Stimulated activated CD4-positive, alpha-beta T cell treated with anti-CD3 and anti-CD28 coated beads, Interleukin-4, amount 100 ng/mL, for 24 hours (primary cell): ENCODE measurements around the gene SYNPR.

ENCODE experiments used
- DNase-seq: peaks from one replicate; pipeline ENCODE4 v3.0.0-alpha.2; 2020

Gene SYNPR

DNA sequence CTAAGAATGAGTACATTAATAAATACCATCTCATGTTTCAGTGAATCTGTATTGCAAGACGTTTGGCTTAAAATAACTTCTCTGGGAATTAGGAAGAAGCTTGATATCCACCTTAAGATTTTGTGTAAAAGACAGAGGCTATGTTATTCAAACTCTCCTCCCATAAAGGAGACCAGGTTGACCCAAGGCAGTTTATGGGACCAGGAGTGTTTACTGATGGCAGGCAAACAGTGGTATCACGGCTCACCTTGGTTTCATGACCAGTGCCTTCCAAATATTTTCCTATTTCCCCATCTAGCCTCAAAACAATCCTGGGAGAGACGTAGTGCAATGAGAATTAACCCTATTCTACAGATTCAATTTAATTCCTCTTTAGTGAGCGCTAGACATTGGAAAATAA lies 284.2 kb downstream of the SYNPR start:
- DNase-seq: no peak

DNA sequence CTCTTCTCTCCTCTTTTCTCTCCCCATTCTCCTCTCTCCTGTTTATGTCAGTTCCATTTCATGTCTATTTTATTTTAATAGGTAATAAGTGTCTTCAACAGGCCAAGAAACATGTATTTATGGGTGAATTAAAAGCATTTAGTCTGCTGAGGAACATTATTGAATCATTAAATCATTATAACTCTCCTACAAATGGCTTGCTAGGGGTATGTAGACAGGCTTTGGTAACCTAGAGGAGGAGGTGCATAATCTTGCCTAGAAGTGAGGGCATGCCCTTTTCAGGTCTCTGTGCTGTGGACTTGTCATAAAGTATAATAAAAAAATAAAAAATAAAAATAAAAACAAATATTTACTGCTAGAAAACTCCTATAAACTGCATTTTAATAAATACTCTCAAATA lies 285.5 kb downstream of the SYNPR start:
- DNase-seq: no peak

DNA sequence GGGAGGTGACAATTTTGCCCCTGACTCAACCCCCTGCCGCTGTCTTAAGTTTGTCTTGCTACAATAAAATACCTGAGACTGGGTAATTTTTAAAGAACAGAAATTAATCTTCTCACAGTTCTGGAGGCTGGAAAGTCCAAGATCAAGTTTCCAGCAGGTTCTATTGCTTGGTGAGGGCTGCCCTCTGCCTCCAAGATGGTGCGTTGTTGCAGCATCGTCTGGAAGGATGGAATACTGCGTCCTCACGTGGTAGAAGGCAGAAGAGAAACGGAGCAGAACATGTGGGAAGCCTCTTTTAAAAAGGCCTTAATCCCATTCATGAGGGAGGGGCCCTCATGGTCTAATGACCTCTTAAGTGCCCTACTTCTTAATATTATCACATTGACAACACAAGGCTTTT lies 287.1 kb downstream of the SYNPR start:
- no peak for DNase-seq

DNA sequence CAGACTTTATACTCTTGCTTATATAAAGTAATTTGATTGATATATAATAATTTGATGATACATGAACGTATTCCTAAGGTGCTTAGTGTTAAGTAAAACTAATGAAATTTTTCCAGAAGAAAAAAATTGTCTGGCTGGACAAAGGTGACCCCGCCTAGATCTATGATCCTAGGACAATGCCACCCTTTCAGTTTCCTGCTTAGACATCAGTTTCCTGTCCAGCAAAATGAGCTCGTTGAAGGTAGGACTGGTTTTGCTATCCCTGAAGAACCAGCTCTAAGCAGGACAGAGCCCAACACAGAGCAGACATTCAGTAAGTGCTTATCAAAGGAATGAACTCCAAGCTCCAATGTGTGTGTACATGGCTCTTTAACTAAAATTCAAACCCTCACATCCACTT lies 293.6 kb downstream of the SYNPR start:
- no peak for DNase-seq

DNA sequence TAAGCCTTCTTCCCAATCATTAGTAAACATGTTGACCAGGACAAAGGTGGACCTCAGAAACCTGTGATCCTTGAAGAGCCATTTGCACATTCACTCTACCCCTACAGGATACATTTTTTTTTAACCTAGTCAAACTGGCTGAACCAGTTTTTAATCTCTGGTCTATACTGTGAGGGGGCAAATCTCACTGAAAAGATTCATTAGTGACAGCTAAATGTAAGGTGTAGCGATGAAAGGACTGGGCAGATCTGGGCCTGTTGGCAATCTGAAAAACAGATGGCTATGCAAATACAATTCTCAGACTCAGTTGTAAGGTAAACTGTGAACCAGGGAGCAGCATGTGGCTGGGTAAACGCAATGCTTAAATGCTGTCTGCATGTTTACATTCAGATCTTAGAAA lies 298.7 kb downstream of the SYNPR start:
- no peak for DNase-seq

DNA sequence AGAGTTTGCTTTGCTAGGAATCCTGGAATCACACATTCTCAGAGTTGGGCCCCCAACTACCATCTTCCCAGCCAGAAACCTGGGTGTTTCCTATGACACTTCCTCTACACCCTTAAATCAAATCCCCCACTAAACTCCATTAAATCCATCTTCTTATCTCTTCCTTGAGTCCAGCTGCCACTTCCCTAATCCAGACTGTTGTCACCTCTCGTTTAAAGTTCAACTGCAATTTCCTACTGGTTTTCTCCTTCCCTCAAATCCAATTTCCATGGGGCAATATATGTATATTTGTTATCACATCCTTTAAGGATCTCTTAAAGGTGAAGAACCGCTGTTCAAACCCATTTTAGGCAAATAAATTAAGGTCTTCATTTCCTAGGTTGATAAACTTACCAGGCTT lies 300.8 kb downstream of the SYNPR start:
- DNase-seq: no peak

DNA sequence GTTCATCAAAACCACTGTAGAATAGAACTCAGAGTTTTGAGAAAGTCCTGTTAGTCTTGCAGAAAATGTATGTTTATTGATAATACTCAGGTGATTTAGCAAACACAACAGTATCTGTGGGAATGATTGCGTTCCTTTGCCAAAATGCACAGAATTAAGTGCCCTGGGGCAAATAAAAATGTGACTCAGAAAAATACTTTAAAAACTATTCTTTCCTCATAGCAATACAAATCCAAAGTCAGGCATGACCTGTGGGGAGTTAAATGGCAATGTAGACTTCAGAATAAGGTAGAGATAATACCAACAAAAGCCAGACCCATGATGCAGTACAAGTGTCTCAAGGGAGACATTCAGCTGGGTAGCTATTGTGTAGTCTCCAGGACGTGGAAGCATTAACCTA lies 302.0 kb downstream of the SYNPR start:
- no peak for DNase-seq

DNA sequence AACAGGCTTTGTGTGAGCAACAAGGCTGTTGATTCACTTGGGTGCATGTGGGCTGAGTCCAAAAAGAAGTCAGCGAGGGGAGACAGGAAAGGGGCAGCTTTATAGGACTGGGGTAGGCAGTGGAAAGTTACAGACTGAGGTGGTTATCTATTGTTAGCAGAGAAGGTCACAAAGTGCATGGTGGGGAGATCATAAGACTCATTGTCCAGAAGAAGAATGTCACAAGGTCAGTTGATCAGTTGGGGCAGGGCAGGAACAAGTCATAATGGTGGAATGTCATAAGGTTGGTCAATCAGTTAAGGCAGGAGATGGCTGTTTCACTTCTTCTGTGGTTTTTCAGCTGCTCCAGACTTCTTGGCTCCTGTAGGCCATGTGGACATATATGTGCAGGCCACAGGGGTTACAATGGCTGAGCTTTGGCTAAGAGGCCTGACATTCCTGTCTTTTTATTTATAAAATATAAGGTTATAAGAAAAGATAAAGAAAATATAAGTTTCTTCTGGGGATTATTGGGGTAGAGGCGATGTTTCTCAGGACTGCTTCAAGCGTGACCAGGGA lies 304.9 kb downstream of the SYNPR start:
- DNase-seq: no peak

DNA sequence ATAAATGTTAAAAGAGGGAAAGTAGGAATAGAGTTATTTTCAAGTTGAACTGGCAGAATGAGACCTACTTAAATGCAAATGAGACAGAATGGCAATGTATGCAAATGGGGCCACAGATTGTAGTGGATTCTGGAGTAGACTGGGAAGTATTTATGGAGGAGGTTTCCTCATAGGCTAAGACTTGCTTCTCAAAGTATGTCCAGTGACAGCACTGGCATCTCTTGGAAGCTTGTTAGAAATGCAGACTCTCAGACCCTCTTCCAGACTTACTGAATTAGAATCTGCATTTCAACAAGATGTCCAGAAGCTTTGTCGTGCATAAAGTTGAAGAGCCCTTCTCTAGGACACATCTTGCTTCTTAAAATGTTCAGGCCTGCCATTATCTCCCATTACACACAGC lies 306.6 kb downstream of the SYNPR start:
- DNase-seq: no peak

DNA sequence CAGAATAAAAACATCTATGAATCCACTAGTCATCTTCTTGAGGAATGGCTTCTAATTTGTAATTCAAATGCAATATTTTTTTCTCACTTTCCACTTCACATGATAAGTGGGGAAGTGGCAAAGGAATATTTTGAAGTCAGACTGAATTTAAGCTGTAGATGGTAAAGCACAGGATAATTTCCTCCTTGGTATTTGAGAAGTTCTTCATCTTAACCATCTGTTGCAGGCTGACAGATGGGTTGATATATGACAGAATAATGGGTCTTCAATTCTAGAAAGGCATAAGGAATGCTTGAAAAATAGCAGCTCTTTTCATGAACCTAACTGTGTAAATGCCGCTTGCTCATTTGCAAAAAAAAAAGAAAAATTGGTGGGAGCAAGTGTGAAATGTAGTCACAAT lies 307.8 kb downstream of the SYNPR start:
- DNase-seq: no peak

DNA sequence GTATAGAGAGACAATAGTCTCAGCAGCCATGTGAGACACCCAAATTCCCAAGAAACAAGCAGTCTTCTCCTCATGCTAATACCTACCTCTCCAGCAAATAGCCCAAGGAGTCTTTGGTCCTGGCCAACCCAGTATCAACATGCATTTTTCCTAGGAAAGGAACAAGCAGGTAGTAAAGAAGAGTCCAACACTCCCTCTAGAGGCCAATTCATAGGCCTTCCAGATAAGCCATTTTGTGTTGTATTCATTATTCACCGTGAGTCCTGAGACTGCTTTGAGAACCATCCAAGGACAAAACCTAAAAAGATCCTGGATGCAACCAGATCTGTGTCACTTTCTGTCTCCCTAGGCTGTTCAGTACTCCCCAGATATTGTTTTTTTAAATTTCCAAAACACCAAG lies 310.8 kb downstream of the SYNPR start:
- no peak for DNase-seq

DNA sequence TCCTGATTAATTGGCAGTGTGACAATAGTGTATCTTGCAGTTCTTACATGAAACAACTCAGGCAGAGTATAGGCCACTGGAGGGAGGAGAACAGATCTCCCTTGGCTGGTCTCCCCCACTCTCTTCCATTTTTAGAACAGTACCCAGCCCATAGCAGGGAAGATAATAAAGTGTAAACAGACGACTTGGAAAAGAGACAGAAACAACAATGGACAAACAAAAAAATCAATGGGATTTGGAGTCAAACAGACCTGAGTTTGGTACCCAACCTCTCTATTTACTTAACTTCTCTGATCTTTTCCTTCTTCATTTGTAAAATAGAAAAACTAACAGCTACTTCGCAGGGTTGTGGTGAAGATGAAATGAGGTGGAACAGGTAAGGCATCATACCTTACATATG lies 315.7 kb downstream of the SYNPR start:
- DNase-seq: no peak

DNA sequence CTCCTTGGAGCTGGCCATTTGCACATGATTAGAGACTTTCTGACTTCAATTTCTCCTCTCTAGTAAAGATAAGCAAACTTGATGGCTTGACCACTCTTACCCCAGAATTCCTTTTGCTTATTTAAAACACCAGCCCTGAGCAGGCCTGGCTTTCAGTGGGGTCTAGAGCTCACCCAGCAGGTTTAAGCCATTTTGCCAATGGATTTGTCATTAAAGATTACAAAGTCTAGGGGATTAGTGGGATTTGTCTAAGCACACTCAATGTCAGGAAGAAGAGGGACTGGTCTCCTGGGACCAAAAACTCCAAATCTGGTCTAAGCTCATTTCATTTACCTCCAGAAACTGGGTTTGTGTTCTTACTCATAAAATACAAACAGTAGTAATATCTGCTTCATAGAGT lies 317.1 kb downstream of the SYNPR start:
- DNase-seq: no peak

DNA sequence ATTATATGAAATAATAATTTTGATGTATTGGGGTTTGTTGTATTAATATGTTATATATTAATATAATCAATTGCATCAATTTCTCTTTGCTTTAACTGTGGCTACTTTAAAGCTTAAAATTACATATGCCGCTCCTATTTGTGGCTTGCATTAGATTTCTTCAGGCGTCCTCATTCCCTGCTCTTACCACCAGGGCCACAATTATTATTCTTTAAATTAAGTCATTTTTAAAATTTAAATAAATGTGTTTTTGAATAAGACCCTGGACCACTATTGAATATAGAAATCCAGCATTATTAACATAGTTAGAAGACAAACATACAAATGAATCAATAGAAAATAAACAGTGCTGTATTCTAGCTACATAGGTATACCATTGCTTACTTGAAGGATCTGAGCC lies 318.9 kb downstream of the SYNPR start:
- DNase-seq: no peak

DNA sequence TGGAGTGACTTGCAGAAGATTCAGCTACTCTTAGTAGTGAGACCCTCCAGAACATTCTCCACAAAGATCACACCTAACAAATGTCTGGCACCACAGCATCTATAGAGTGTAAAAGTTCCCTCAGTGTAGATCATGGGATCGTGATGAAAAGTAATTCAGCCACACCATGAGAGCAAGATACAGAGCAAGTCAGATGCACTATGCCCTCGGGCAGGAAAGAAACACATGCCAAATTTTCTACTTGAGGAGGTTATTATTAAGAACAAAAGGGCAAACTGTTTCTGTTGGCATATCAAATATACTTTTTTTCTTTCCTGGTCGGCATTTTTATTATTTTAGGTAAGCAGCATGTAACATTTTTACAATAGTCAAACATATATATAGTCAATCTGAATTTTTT lies 329.6 kb downstream of the SYNPR start:
- no peak for DNase-seq

DNA sequence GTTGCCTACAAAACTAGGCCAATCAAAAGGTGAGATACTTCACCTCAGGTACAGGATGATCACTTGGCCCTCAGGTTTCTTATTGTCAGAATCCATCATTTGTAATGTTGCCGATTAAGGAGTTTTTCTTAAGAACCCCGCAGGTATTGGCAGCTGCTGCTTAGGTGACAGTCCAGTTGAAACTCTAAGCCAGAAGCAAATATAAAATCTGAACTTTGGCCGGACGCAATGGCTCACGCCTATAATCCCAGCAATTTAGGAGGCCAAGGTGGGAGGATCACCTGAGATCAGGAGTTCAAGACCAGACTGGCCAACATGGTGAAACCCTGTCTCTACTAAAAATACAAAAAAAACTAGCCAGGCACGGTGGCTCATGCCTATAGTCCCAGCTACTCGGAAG lies 331.3 kb downstream of the SYNPR start:
- DNase-seq: no peak

DNA sequence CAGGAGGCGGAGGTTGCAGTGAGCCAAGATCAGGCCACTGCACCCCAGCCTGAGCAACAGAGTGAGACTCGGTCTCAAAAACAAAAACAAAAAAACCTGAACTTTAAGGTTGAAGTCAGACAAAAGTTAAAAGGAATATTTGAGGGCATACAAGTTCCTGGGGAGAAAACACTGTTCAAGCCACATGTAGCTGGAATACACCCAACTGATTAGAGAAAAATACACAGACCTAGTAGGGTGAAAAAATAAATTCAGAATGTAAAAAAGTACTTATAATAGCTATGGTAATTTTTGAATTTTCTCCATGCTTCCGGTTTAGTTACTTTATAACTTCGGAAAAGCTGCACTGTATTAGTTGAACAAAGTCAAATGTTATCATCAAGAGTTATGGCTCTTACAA lies 331.7 kb downstream of the SYNPR start:
- no peak for DNase-seq

DNA sequence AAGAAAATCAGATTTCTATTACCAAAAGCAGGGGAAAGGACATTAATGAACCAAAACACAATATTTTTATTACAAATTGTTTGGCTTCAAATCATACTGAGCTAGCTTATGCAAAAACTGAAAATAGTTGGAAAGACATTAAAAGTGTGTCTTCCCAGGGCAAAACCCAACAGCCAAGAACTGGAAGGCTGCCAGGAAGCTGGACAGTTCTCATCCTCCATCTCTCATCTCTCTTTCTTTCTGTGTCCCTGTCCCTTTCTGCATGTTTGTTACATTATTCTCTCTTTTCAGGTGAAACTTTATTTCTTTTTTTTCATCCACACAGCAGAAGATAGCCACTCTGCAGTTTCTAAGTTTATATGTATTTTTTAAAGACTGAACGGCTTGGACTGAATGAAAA lies 333.3 kb downstream of the SYNPR start:
- DNase-seq: no peak

DNA sequence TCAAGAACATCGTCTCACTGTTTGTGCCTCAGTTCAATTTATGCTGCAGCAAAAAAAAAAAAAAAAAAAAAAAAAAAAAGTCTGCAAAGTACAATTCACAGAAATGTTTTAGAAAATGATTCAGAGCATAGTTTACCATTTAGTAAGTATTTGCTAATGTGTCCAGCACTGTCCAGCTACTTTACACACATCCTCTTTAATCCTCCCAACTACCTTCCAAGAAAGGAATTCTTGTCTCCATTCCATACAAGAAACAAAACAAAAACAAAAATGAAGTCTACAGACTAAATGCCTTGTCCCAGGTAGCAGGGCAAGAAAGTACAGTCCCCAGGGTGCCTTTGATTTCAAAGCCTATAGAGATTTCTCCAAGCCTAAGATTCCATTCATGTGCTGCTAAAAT lies 335.5 kb downstream of the SYNPR start:
- no peak for DNase-seq

DNA sequence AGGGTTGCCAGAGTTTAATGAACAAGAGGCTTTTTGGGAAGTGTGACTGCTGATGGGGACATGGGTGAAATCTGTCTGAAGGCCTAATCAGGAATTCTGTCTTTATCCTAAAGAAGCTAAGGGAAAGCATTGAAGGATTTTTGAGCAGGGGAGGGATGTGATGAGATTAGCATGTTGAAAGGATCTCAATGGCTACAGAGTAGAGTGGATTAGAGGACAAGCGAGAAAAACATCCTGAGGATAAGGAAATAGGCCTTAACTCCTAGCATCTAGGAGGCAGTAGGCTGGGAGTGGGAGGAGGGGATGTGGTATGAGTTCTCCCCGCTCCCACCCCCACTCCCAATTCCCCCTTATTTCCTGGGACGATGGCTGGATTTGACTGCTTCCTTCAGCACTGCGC lies 339.3 kb downstream of the SYNPR start:
- no peak for DNase-seq

DNA sequence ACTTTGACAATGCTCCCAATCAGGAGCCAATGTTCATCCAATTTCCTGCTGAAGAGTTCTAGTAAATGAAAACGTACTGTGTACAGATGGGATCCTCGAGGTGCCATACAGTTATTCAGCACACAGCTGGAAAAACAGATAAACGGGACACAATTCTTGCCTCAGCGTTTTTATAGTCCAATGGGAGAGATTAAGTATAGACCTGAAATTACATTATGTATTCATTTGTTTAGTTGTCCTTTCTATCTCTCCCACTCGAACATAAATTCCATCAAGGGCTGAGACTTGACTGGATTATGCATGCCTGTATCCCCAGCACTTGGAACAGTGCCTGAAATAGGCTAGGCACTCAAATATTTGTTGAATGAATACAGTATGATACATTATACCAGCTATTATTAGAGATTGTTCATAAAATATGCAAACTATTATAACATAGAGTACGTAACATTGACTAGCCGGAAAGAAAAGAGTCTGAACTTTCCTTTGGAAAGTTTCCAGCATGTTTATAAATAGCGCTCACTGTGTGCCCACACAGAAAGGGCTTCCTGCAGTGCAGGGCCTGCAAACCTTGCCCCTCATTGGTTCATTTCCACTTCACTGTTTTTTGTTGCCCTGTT lies 346.9 kb downstream of the SYNPR start:
- DNase-seq: no peak

DNA sequence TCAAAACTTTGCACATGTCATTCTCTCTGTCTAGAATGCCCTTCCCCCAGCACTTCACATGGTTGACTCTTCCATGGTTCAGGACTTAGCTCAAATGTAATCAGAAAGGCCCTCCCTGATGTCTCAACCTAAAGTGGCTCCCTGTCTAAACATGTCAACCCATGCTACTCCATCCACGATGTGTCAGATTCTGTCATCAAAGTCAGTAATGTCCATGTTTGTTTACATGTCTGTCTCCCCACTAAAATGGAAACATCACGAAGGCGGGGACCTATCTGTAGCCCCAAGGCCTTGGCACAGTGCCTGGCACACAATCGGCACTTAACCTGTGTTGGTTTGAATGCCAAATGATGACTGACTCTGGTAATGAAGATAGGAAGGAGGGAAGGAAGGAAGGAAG lies 353.6 kb downstream of the SYNPR start:
- DNase-seq: no peak

DNA sequence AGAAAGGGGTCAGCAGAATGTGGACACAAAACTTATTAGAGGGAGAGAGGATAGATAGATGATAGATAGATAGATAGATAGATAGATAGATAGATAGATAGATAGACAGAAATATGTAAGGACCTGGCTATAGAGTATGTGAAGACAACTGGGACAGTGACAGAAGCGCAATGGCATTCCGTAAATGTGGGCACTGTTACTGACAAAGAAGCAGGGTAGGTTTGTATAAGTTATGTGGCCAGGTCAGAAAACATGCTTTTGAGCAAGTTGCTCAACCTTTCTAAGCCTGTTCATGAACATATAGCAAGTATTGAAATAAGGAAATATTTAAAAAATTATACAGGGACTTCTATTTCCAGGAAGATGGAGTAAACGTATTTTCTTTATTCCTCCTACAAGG lies 357.1 kb downstream of the SYNPR start:
- no peak for DNase-seq

DNA sequence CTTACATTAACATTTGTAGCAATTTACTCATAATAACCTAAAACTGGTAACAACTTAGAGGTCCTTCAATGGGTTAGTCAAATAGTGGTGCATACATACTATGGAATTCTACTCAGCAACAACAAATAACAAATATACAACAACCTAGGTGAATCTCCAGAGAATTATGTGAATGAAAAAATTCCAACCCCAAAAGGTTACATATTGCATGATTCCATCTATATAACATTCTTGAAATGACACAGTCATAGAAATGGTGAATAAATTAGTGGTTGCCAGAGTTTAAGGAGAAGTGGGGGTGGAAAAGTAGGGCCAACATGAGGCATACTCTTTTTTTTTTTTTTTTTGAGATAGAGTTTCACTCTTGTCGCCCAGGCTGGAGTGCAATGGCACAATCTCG lies 361.7 kb downstream of the SYNPR start:
- DNase-seq: no peak

DNA sequence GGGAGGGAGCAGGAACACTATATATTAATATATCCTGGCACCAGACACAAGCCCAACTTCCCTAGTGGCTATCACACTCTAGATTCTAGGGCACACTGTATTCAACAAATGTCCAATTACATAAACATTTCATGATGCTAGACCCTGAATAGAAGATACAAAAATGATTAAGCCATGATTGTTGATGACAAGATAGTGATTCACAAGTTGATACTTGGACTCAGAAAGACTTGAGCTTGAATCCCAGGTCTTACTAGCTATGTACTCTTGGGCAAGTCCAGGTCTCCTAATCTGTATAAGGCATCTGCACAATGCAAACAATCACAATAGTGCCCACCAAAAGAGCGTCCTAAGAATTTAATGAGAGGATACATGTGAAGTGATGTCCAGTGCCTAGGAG lies 364.4 kb downstream of the SYNPR start:
- DNase-seq: no peak
